IgD-negative memory B cell (primary cell): Measurements from ENCODE around the gene NDE1. TPM values are rescaled to one million over a fixed set of nuclear protein-coding genes. Genes with fewer than 3 reads are reported as not detected.
"Not testable (repeated sequence)": the region's sequence is repeated elsewhere in the genome, so short reads cannot be mapped to it uniquely, and the experiment has no call there.

Experiments
- H3K27ac Mint-ChIP-seq, 3 donors: one replicate each; pipeline ENCODE4 v1.8.0; 2020 to 2022; ENCODE audit warnings: mild to moderate bottlenecking in 3 of 3, mixed read lengths in 3 of 3, moderate library complexity in 1 of 3
- H3K27me3 Mint-ChIP-seq: one replicate; pipeline ENCODE4 v1.8.0; 2021; ENCODE audit warnings: mixed read lengths
- H3K36me3 Mint-ChIP-seq: one replicate; pipeline ENCODE4 v1.8.0; 2020; ENCODE audit warnings: mild to moderate bottlenecking, mixed read lengths
- H3K4me1 Mint-ChIP-seq, 3 donors: one replicate each; pipeline ENCODE4 v1.8.0; 2020 to 2022; ENCODE audit warnings: mixed read lengths in 3 of 3, mild to moderate bottlenecking in 1 of 3
- H3K4me3 Mint-ChIP-seq, 4 donors: one replicate each; pipeline ENCODE4 v1.8.0; 2020 to 2022; ENCODE audit warnings: mild to moderate bottlenecking in 4 of 4, mixed read lengths in 4 of 4, moderate library complexity in 3 of 4
- H3K9me3 Mint-ChIP-seq, 3 donors: one replicate each; pipeline ENCODE4 v1.8.0; 2020 to 2021; ENCODE audit warnings: mixed read lengths in 3 of 3, mild to moderate bottlenecking in 1 of 3
- polyA plus RNA-seq: library from polyadenylated mRNA; unstranded; fragments of 300-500 nt; fragmentation: Illumina TruSeq; gene quantifications from one replicate; pipeline ENCODE4 v1.2.3, GENCODE V29; 2021

Gene NDE1
- polyA plus RNA-seq, 1 donor from 2014 or later: 79.2 TPM

- Mint-ChIP-seq H3K36me3 (peaks cover 9% of the 10 kb centered on the region), H3K27me3 (no peaks in the 10 kb centered on the region), H3K27ac (peak overlapping the region in 1 of 3 donors; percentile 45), H3K9me3 (no peaks in the 10 kb centered on the region), H3K4me1 (peaks cover 40 to 48% (median 43%) of the 10 kb centered on the region in 3 donors), H3K4me3 (peak overlapping the region in 2 of 4 donors; percentile 32 to 43)
These were observed 4.5 kb downstream of the NDE1 start for GRCh38 chr16:15654591-15654990.

GRCh38 chr16:15655561-15655960 is 5.5 kb downstream of the NDE1 start:
- H3K36me3 Mint-ChIP-seq, H3K4me3 Mint-ChIP-seq, H3K9me3 Mint-ChIP-seq, H3K27me3 Mint-ChIP-seq: not testable (repeated sequence)
- Mint-ChIP-seq H3K4me1 (peaks cover 41 to 52% (median 47%) of the 10 kb centered on the region in 3 donors), H3K27ac (peak overlapping the region in 1 of 3 donors; percentile 88)

GRCh38 chr16:15658149-15658548 is 8.1 kb downstream of the NDE1 start:
- Mint-ChIP-seq H3K9me3 (no peaks in the 10 kb centered on the region), H3K4me3 (peak overlapping the region in 2 of 4 donors; percentile 70 to 79), H3K27me3 (no peaks in the 10 kb centered on the region), H3K36me3 (peaks cover 9% of the 10 kb centered on the region), H3K4me1 (peaks cover 34 to 42% (median 40%) of the 10 kb centered on the region in 3 donors), H3K27ac (peak overlapping the region; percentile 86 to 98 (median 88))

GRCh38 chr16:15658556-15658955 is 8.5 kb downstream of the NDE1 start:
- Mint-ChIP-seq H3K9me3 (no peaks in the 10 kb centered on the region), H3K27ac (peak overlapping the region; percentile 92 to 98 (median 94)), H3K4me1 (peaks cover 33 to 39% (median 39%) of the 10 kb centered on the region in 3 donors), H3K4me3 (peak overlapping the region; percentile 40 to 94 (median 71)), H3K36me3 (peaks cover 9% of the 10 kb centered on the region), H3K27me3 (no peaks in the 10 kb centered on the region)

GRCh38 chr16:15660203-15660601 is 10.2 kb downstream of the NDE1 start:
- Mint-ChIP-seq H3K9me3 (no peaks in the 10 kb centered on the region), H3K27ac (peak overlapping the region; percentile 92 to 98 (median 94)), H3K36me3 (peaks cover 7% of the 10 kb centered on the region), H3K4me1 (peaks cover 32 to 34% (median 33%) of the 10 kb centered on the region in 3 donors), H3K27me3 (no peaks in the 10 kb centered on the region), H3K4me3 (peak overlapping the region in 2 of 4 donors; percentile 25 to 72)

- H3K36me3 Mint-ChIP-seq: no peaks in the 10 kb centered on the region
These were observed 15.1 kb downstream of the NDE1 start for GRCh38 chr16:15665107-15665506.

GRCh38 chr16:15667091-15667742 is 17.2 kb downstream of the NDE1 start:
- Mint-ChIP-seq H3K4me1 (peaks cover 0 to 4% (median 2%) of the 10 kb centered on the region in 3 donors), H3K27ac (no peak overlapping the region), H3K36me3 (peaks cover 2% of the 10 kb centered on the region), H3K4me3 (no peak overlapping the region), H3K27me3 (no peaks in the 10 kb centered on the region), H3K9me3 (no peaks in the 10 kb centered on the region)

More at GRCh38 chr16:15665107-15665506, 15.1 kb downstream of the NDE1 start:
- Mint-ChIP-seq H3K9me3 (no peaks in the 10 kb centered on the region), H3K27me3 (no peaks in the 10 kb centered on the region), H3K4me1 (peaks cover 5 to 11% (median 9%) of the 10 kb centered on the region in 3 donors), H3K4me3 (no peak overlapping the region), H3K27ac (no peak overlapping the region)

GRCh38 chr16:15671530-15672117 is 21.6 kb downstream of the NDE1 start:
- peak overlapping the region; percentile 79 to 94 (median 79) for H3K27ac Mint-ChIP-seq
- H3K4me3 Mint-ChIP-seq: no peak overlapping the region
- H3K9me3 Mint-ChIP-seq: no peaks in the 10 kb centered on the region
- H3K36me3 Mint-ChIP-seq: peaks cover 4% of the 10 kb centered on the region
- H3K4me1 Mint-ChIP-seq: peaks cover 5 to 18% (median 16%) of the 10 kb centered on the region in 3 donors
- no peaks in the 10 kb centered on the region for H3K27me3 Mint-ChIP-seq

- not testable (repeated sequence) for H3K9me3 Mint-ChIP-seq, H3K36me3 Mint-ChIP-seq, H3K4me3 Mint-ChIP-seq, H3K27me3 Mint-ChIP-seq
- Mint-ChIP-seq H3K27ac (peak overlapping the region; percentile 79 to 94 (median 79)), H3K4me1 (peaks cover 5 to 19% (median 16%) of the 10 kb centered on the region in 3 donors)
These were observed 22.1 kb downstream of the NDE1 start for GRCh38 chr16:15672127-15672513.

- peaks cover 5 to 19% (median 16%) of the 10 kb centered on the region in 3 donors for H3K4me1 Mint-ChIP-seq
- peaks cover 4% of the 10 kb centered on the region for H3K36me3 Mint-ChIP-seq
- H3K9me3 Mint-ChIP-seq: no peaks in the 10 kb centered on the region
- peak overlapping the region in 3 of 4 donors; percentile 4 to 91 (median 52) for H3K4me3 Mint-ChIP-seq
- H3K27me3 Mint-ChIP-seq: no peaks in the 10 kb centered on the region
- H3K27ac Mint-ChIP-seq: peak overlapping the region; percentile 79 to 94 (median 79)
These were observed 22.6 kb downstream of the NDE1 start for GRCh38 chr16:15672514-15673167.

GRCh38 chr16:15674571-15674970 is 24.5 kb downstream of the NDE1 start:
- peak overlapping the region in 1 of 4 donors; percentile 60 for H3K4me3 Mint-ChIP-seq
- no peaks in the 10 kb centered on the region for H3K27me3 Mint-ChIP-seq
- peaks cover 4% of the 10 kb centered on the region for H3K36me3 Mint-ChIP-seq
- no peaks in the 10 kb centered on the region for H3K9me3 Mint-ChIP-seq
- peak overlapping the region; percentile 79 to 94 (median 80) for H3K27ac Mint-ChIP-seq
- H3K4me1 Mint-ChIP-seq: peaks cover 5 to 21% (median 16%) of the 10 kb centered on the region in 3 donors

- peak overlapping the region in 1 of 4 donors; percentile 52 for H3K4me3 Mint-ChIP-seq
- peaks cover 2% of the 10 kb centered on the region for H3K36me3 Mint-ChIP-seq
- peak overlapping the region in 1 of 3 donors; percentile 12 for H3K27ac Mint-ChIP-seq
- no peaks in the 10 kb centered on the region for H3K9me3 Mint-ChIP-seq
- no peaks in the 10 kb centered on the region for H3K27me3 Mint-ChIP-seq
- H3K4me1 Mint-ChIP-seq: peaks cover 5 to 21% (median 16%) of the 10 kb centered on the region in 3 donors
These were observed 26.5 kb downstream of the NDE1 start for GRCh38 chr16:15676506-15676905.

GRCh38 chr16:15677447-15677846 is 27.4 kb downstream of the NDE1 start:
- Mint-ChIP-seq H3K4me1 (peaks cover 10 to 21% (median 18%) of the 10 kb centered on the region in 3 donors), H3K36me3 (peaks cover 2% of the 10 kb centered on the region), H3K27ac (peak overlapping the region in 1 of 3 donors; percentile 76), H3K4me3 (no peak overlapping the region), H3K9me3 (no peaks in the 10 kb centered on the region), H3K27me3 (no peaks in the 10 kb centered on the region)

- no peak overlapping the region for H3K4me3 Mint-ChIP-seq
- no peaks in the 10 kb centered on the region for H3K27me3 Mint-ChIP-seq
- H3K36me3 Mint-ChIP-seq: no peaks in the 10 kb centered on the region
- H3K4me1 Mint-ChIP-seq: peaks cover 4 to 6% (median 5%) of the 10 kb centered on the region in 3 donors
- H3K9me3 Mint-ChIP-seq: no peaks in the 10 kb centered on the region
- peak overlapping the region in 2 of 3 donors; percentile 9 to 73 for H3K27ac Mint-ChIP-seq
These were observed 32.1 kb downstream of the NDE1 start for GRCh38 chr16:15682105-15682570.

GRCh38 chr16:15686287-15686686 is 36.2 kb downstream of the NDE1 start:
- Mint-ChIP-seq H3K4me1 (peaks cover 0 to 5% (median 4%) of the 10 kb centered on the region in 3 donors), H3K36me3 (peaks cover 5% of the 10 kb centered on the region), H3K9me3 (no peaks in the 10 kb centered on the region), H3K27ac (no peak overlapping the region), H3K27me3 (no peaks in the 10 kb centered on the region), H3K4me3 (no peak overlapping the region)
